Adrenal gland (tissue), 5 donors: ENCODE measurements around the gene CNTNAP1.

Experiments
- CTCF ChIP-seq, 6 experiments: fragments of 450-650 bp in 4 of 6; fragments of 200-600 bp in 2 of 6; sonication (generic) in 1 of 6; IDR thresholded peaks; 1 replicate in 5 of 6; 2 replicates in 1 of 6; pipeline versions ENCODE4 v1.5.1 to v1.8.0; 2016 to 2021; ENCODE audit warnings: antibody characterized with exemption in 6 of 6, mild to moderate bottlenecking in 2 of 6, moderate library complexity in 1 of 6
- POLR2A ChIP-seq, 2 donors: fragments of 450-650 bp; IDR thresholded peaks; one replicate each; pipeline ENCODE4 v1.6.1; 2017; ENCODE audit warnings: antibody characterized with exemption in 2 of 2, mild to moderate bottlenecking in 2 of 2, moderate library complexity in 1 of 2
- donor health status: DM: no; HTN: no; CAD: no.

DNA sequence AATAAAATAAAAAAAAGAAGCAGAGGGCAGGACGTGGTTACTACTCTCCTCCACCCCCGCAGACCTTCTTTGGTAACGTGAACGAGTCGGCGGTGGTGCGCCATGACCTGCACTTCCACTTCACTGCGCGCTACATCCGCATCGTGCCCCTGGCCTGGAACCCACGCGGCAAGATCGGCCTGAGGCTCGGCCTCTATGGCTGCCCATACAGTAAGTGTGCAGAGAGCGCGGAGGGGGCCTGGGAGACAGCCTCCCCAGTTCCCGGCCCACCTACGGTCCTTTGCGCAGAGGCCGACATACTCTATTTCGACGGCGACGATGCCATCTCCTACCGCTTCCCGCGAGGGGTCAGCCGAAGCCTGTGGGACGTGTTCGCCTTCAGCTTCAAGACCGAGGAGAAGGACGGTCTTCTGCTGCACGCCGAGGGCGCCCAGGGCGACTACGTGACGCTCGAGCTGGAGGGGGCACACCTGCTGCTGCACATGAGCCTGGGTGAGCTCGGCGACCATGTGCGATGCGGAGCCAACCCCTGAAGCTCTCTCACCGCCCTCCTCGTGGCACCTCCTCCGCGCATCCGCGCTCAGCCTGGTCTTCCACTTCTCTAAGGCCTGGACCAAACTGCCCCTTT, 2.7 kb downstream of the CNTNAP1 start:
- TF ChIP-seq CTCF (IDR thresholded peaks at IDR 0.05): no peak
- TF ChIP-seq POLR2A (IDR thresholded peaks at IDR 0.05): no peak
